OCI-LY7 (cell line): ENCODE results near the gene ADPGK.

Experiments
- EZH2phosphoT487 ChIP-seq: fragments of 200-600 bp; sonication (generic); IDR thresholded peaks from 2 replicates; pipeline ENCODE4 v1.6.1; 2018; ENCODE audit warnings: low read depth, borderline replicate concordance, mild to moderate bottlenecking, mixed run types, antibody characterized with exemption, low read length, moderate library complexity, mixed read lengths
- TF ChIP-seq, protein P1 (sequence below): fragments of 200-600 bp; sonication (generic); conservative IDR thresholded peaks from 2 replicates; pipeline ENCODE4 v1.5.1; 2014; ENCODE audit warnings: mild to moderate bottlenecking, antibody characterized with exemption, low read length, moderate library complexity, mixed read lengths

DNA sequence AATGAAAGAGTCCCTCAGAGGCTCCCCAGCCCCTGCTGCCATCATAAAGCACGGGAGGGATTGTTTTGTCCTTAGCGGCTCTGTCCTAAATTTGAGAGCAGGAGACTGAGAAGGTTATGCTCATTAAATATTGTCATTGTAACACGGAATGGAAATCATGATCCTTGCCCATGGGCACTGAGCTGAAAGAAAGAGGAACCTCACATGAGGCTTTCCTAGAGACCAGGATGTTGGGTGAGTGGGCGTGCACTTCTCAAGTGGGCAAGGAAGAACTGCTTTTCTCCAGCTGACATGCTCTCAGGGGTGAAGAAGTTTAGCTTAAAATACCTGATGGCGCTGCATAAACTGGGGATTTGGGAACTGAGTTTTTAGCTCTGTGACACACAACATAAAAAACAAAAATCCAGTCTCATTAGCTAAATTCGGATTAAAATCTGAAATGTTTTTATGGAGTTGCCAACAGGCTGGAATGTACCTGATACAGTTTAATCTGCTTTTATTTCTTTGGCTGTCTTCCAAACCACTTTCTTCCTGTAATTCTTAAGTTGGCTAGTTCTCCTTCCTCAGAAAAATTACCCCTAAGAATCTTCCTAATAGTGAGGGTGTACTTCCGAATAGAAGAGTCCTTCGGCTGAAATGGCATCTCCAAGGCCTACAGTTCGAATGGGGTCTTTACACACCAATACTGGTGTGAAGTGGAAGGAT, 31.7 kb downstream of the ADPGK start:
- no peak for TF ChIP-seq EZH2phosphoT487
- TF ChIP-seq, protein P1, sequence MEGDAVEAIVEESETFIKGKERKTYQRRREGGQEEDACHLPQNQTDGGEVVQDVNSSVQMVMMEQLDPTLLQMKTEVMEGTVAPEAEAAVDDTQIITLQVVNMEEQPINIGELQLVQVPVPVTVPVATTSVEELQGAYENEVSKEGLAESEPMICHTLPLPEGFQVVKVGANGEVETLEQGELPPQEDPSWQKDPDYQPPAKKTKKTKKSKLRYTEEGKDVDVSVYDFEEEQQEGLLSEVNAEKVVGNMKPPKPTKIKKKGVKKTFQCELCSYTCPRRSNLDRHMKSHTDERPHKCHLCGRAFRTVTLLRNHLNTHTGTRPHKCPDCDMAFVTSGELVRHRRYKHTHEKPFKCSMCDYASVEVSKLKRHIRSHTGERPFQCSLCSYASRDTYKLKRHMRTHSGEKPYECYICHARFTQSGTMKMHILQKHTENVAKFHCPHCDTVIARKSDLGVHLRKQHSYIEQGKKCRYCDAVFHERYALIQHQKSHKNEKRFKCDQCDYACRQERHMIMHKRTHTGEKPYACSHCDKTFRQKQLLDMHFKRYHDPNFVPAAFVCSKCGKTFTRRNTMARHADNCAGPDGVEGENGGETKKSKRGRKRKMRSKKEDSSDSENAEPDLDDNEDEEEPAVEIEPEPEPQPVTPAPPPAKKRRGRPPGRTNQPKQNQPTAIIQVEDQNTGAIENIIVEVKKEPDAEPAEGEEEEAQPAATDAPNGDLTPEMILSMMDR: no peak
